K562 (cell line): ENCODE results near the gene GALNT9. TPM values are rescaled to one million over a fixed set of nuclear protein-coding genes. Genes with fewer than 3 reads are reported as not detected.

Source experiments
- ADNP ChIP-seq: fragments of 200-800 bp; sonication (Bioruptor generic); IDR thresholded peaks from 2 replicates; pipeline ENCODE4 v1.6.1; 2016; ENCODE audit warnings: missing genetic modification characterization, missing compliant biosample characterization
- SRSF1 ChIP-seq: fragments of 200-400 bp; formaldehyde crosslinking; IDR thresholded peaks from 2 replicates; pipeline ENCODE4 v1.6.1; 2017; ENCODE audit warnings: mild to moderate bottlenecking, low read depth, low read length, moderate library complexity
- polyA plus RNA-seq, 8 experiments: library from polyadenylated mRNA; depleted of rRNA in 4 of 8; stranded (reverse) in 5 of 8; unstranded in 3 of 8; fragments of >200 nt; fragmentation: Nextera tagmentation in 2 of 8; fragmentation: Illumina TruSeq in 1 of 8; extraction: Ambion mirVana in 2 of 8; extraction: Trizol in 1 of 8; gene quantifications; 2 replicates each; pipeline versions ENCODE4 v1.2.1 to v1.2.3, GENCODE V29; 2011 to 2014; ENCODE audit warnings: inconsistent platforms in 1 of 8, missing spikeins in 1 of 8
- small RNA-seq: library from RNA; depleted of rRNA; stranded (forward); fragments of <200 nt; gene quantifications from one replicate; pipeline ENCODE3, GENCODE V24; 2014
- total RNA-seq, 7 experiments: library from RNA; depleted of rRNA in 6 of 7; stranded (reverse); fragments of >200 nt in 6 of 7; fragmentation: Illumina TruSeq in 2 of 7; extraction: Trizol in 2 of 7; gene quantifications; 2 replicates each; pipeline versions ENCODE4 v1.2.1 to v1.2.3, GENCODE V29; 2011 to 2021; ENCODE audit warnings: low replicate concordance in 1 of 7

The GALNT9 gene
- total and polyA plus RNA-seq, 9 of the 15 experiments (the other 6 are each of a cell fraction or from before 2014, with no cell fraction given) = not detected

DNA sequence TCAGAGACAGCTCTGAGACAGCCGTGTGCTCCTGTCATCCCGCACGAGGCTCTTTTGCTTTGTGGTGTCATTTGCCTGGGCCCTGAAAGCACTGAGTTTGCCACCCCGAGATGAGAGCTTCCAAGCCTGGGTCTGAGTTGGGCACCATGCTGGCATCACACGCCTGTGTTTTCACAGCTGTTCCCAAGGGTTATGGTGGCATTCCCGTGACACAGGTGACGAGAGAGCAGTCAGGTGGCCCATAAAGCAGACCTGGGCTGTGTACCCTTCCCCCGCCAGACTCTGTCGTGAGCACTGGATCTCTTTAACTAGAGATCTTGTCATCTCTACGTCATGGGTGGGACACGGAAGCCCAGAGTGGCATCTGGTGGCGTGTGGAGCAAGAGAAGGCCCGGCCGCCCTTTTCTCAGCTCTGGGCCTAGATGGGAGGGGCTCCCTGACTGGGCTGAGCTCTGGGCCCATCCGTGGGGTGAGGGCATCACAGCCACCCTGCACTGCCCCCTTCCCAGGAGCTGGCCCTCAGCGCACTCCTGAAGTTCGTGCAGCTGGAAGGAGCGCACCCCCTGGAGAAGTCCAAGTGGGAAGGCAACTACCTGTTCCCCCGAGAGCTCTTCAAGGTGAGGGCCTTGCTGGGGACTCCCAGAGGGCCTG lies 182.5 kb downstream of the GALNT9 start (continued):
- TF ChIP-seq ADNP (no peak), SRSF1 (no peak)
- TF ChIP-seq, all 486 proteins: peak for 0

Small RNA genes lying within 50 kb of the gene (small RNA-seq; reads per million reads assigned to genes)
- not detected for gene AC138466.3

Other genes starting within 250 kb of the GALNT9 start
- 13.1 and 17.3 TPM in 2 replicates for gene DDX51, start 185.3 kb downstream of the GALNT9 start, total RNA-seq (2014; rRNA removed)
- 6.3 and 8.0 TPM in 2 replicates for gene DDX51, start 185.3 kb downstream of the GALNT9 start, total RNA-seq (2014; rRNA removed; fragmentation: Illumina TruSeq; extraction: Trizol)
- 12.4 TPM in 2 replicates for gene DDX51, start 185.3 kb downstream of the GALNT9 start, total RNA-seq (2015; rRNA removed; fragmentation: Illumina TruSeq; extraction: Trizol)
- gene DDX51, start 185.3 kb downstream of the GALNT9 start, total RNA-seq (2021) = 28.9 and 35.9 TPM in 2 replicates
- gene DDX51, start 185.3 kb downstream of the GALNT9 start, polyA plus RNA-seq (2011; rRNA removed) = 11.5 and 16.8 TPM in 2 replicates
- gene DDX51, start 185.3 kb downstream of the GALNT9 start, polyA plus RNA-seq (2014; fragmentation: Illumina TruSeq; extraction: Trizol) = 15.2 and 18.7 TPM in 2 replicates
- gene DDX51, start 185.3 kb downstream of the GALNT9 start, polyA plus RNA-seq (2014; fragmentation: Nextera tagmentation; extraction: Ambion mirVana) = 1 to 10 TPM; 1.1 TPM
- gene DDX51, start 185.3 kb downstream of the GALNT9 start, polyA plus RNA-seq (2014; rRNA removed) = 30.2 and 30.4 TPM in 2 replicates
- 40.4 and 57.2 TPM in 2 replicates for gene NOC4L, start 185.1 kb downstream of the GALNT9 start, total RNA-seq (2014; rRNA removed)
- gene NOC4L, start 185.1 kb downstream of the GALNT9 start, total RNA-seq (2014; rRNA removed; fragmentation: Illumina TruSeq; extraction: Trizol) = 3.2 and 4.9 TPM in 2 replicates
- gene NOC4L, start 185.1 kb downstream of the GALNT9 start, total RNA-seq (2015; rRNA removed; fragmentation: Illumina TruSeq; extraction: Trizol) = 20.1 and 24.6 TPM in 2 replicates
- 77.0 and 78.5 TPM in 2 replicates for gene NOC4L, start 185.1 kb downstream of the GALNT9 start, total RNA-seq (2021)
- 4.4 and 8.8 TPM in 2 replicates for gene NOC4L, start 185.1 kb downstream of the GALNT9 start, polyA plus RNA-seq (2011; rRNA removed)
- gene NOC4L, start 185.1 kb downstream of the GALNT9 start, polyA plus RNA-seq (2014; fragmentation: Illumina TruSeq; extraction: Trizol) = 20.0 and 44.9 TPM in 2 replicates
- 1 to 10 TPM; 1.3 to 2.9 TPM for gene NOC4L, start 185.1 kb downstream of the GALNT9 start, polyA plus RNA-seq (2014; fragmentation: Nextera tagmentation; extraction: Ambion mirVana)
- 33.7 and 35.5 TPM in 2 replicates for gene NOC4L, start 185.1 kb downstream of the GALNT9 start, polyA plus RNA-seq (2014; rRNA removed)
- 21.7 and 24.6 TPM in 2 replicates for gene FBRSL1, start 160.6 kb upstream of the GALNT9 start, total RNA-seq (2014; rRNA removed)
- gene FBRSL1, start 160.6 kb upstream of the GALNT9 start, total RNA-seq (2014; rRNA removed; fragmentation: Illumina TruSeq; extraction: Trizol) = 1.1 and 1.3 TPM in 2 replicates
- gene FBRSL1, start 160.6 kb upstream of the GALNT9 start, total RNA-seq (2015; rRNA removed; fragmentation: Illumina TruSeq; extraction: Trizol) = 7.3 and 12.9 TPM in 2 replicates
- 112 and 129 TPM in 2 replicates for gene FBRSL1, start 160.6 kb upstream of the GALNT9 start, total RNA-seq (2021)
- 1.9 and 4.3 TPM in 2 replicates for gene FBRSL1, start 160.6 kb upstream of the GALNT9 start, polyA plus RNA-seq (2011; rRNA removed)
- 29.3 and 35.8 TPM in 2 replicates for gene FBRSL1, start 160.6 kb upstream of the GALNT9 start, polyA plus RNA-seq (2014; fragmentation: Illumina TruSeq; extraction: Trizol)
- under 1 TPM; 0.24 to 0.29 TPM for gene FBRSL1, start 160.6 kb upstream of the GALNT9 start, polyA plus RNA-seq (2014; fragmentation: Nextera tagmentation; extraction: Ambion mirVana)
- gene FBRSL1, start 160.6 kb upstream of the GALNT9 start, polyA plus RNA-seq (2014; rRNA removed) = 27.4 and 32.3 TPM in 2 replicates